Muscle layer of colon (tissue), 2 donors: ENCODE results near the gene TMEM178A.

ENCODE experiments used
- H3K27ac ChIP-seq: one replicate; pipeline ENCODE4 v1.7.0; 2013; ENCODE audit warnings: low read depth, mild to moderate bottlenecking, low read length, moderate library complexity
- H3K27me3 ChIP-seq, 2 donors: one replicate each; pipeline ENCODE4 v1.7.0; 2013; ENCODE audit warnings: low read length in 2 of 2, mild to moderate bottlenecking in 2 of 2; ENCODE audit not compliant: insufficient read depth in 2 of 2, control insufficient read depth in 1 of 2
- H3K36me3 ChIP-seq: one replicate; pipeline ENCODE4 v1.7.0; 2013; ENCODE audit warnings: mild to moderate bottlenecking, low read length; ENCODE audit not compliant: insufficient read depth
- H3K4me1 ChIP-seq: one replicate; pipeline ENCODE4 v1.7.0; 2013; ENCODE audit warnings: mild to moderate bottlenecking, low read length; ENCODE audit not compliant: insufficient read depth
- H3K4me3 ChIP-seq, 2 donors: one replicate each; pipeline ENCODE4 v1.7.0; 2013; ENCODE audit warnings: low read length in 2 of 2, low read depth in 1 of 2, mild to moderate bottlenecking in 1 of 2, moderate library complexity in 1 of 2
- H3K9ac ChIP-seq: one replicate; pipeline ENCODE4 v1.7.0; 2013; ENCODE audit warnings: low read length
- H3K9me3 ChIP-seq: one replicate; pipeline ENCODE4 v1.7.0; 2013; ENCODE audit warnings: mild to moderate bottlenecking, low read length
- donor health status: abdominal sarcoma.
- donor health status: Adenocarcinoma of cecum.

Gene TMEM178A

GRCh38 chr2:39683022-39683699 is 17.4 kb downstream of the TMEM178A start:
- Histone ChIP-seq H3K27ac (no peak overlapping the region), H3K9me3 (no peaks in the 10 kb centered on the region), H3K4me1 (no peaks in the 10 kb centered on the region), H3K9ac (no peak overlapping the region), H3K36me3 (no peaks in the 10 kb centered on the region), H3K27me3 (no peaks in the 10 kb centered on the region), H3K4me3 (no peak overlapping the region)

- Histone ChIP-seq H3K4me3 (no peak overlapping the region), H3K9me3 (no peaks in the 10 kb centered on the region), H3K27me3 (no peaks in the 10 kb centered on the region), H3K4me1 (no peaks in the 10 kb centered on the region), H3K9ac (no peak overlapping the region), H3K27ac (no peak overlapping the region), H3K36me3 (no peaks in the 10 kb centered on the region)
These were observed 18.7 kb downstream of the TMEM178A start for GRCh38 chr2:39684464-39684863.

GRCh38 chr2:39685126-39685525 is 19.4 kb downstream of the TMEM178A start:
- H3K27me3 ChIP-seq: no peaks in the 10 kb centered on the region
- H3K27ac ChIP-seq: no peak overlapping the region
- no peaks in the 10 kb centered on the region for H3K36me3 ChIP-seq
- H3K9me3 ChIP-seq: no peaks in the 10 kb centered on the region
- H3K4me1 ChIP-seq: no peaks in the 10 kb centered on the region
- no peak overlapping the region for H3K9ac ChIP-seq
- H3K4me3 ChIP-seq: no peak overlapping the region

GRCh38 chr2:39686456-39686855 is 20.7 kb downstream of the TMEM178A start:
- Histone ChIP-seq H3K4me1 (no peaks in the 10 kb centered on the region), H3K27ac (no peak overlapping the region), H3K9ac (no peak overlapping the region), H3K4me3 (no peak overlapping the region), H3K36me3 (no peaks in the 10 kb centered on the region), H3K9me3 (no peaks in the 10 kb centered on the region), H3K27me3 (no peaks in the 10 kb centered on the region)

- H3K9me3 ChIP-seq: no peaks in the 10 kb centered on the region
- no peak overlapping the region for H3K4me3 ChIP-seq
- no peaks in the 10 kb centered on the region for H3K27me3 ChIP-seq
- H3K36me3 ChIP-seq: no peaks in the 10 kb centered on the region
- no peak overlapping the region for H3K27ac ChIP-seq
- no peaks in the 10 kb centered on the region for H3K4me1 ChIP-seq
- H3K9ac ChIP-seq: no peak overlapping the region
These were observed 22.5 kb downstream of the TMEM178A start for GRCh38 chr2:39688181-39688580.

GRCh38 chr2:39689272-39689841 is 23.6 kb downstream of the TMEM178A start:
- H3K9ac ChIP-seq: no peak overlapping the region
- H3K27ac ChIP-seq: no peak overlapping the region
- H3K9me3 ChIP-seq: no peaks in the 10 kb centered on the region
- no peaks in the 10 kb centered on the region for H3K4me1 ChIP-seq
- no peak overlapping the region for H3K4me3 ChIP-seq
- H3K36me3 ChIP-seq: no peaks in the 10 kb centered on the region
- H3K27me3 ChIP-seq: no peaks in the 10 kb centered on the region

GRCh38 chr2:39689876-39690275 is 24.2 kb downstream of the TMEM178A start:
- Histone ChIP-seq H3K4me3 (no peak overlapping the region), H3K9ac (no peak overlapping the region), H3K9me3 (no peaks in the 10 kb centered on the region), H3K4me1 (no peaks in the 10 kb centered on the region), H3K36me3 (no peaks in the 10 kb centered on the region), H3K27ac (no peak overlapping the region), H3K27me3 (no peaks in the 10 kb centered on the region)

GRCh38 chr2:39693245-39693644 is 27.5 kb downstream of the TMEM178A start:
- H3K4me3 ChIP-seq: no peak overlapping the region
- no peaks in the 10 kb centered on the region for H3K9me3 ChIP-seq
- peaks cover 19% of the 10 kb centered on the region for H3K4me1 ChIP-seq
- no peak overlapping the region for H3K9ac ChIP-seq
- H3K36me3 ChIP-seq: no peaks in the 10 kb centered on the region
- H3K27ac ChIP-seq: no peak overlapping the region
- no peaks in the 10 kb centered on the region for H3K27me3 ChIP-seq

- Histone ChIP-seq H3K27ac (no peak overlapping the region), H3K9ac (no peak overlapping the region), H3K27me3 (no peaks in the 10 kb centered on the region), H3K9me3 (no peaks in the 10 kb centered on the region), H3K4me1 (peaks cover 19% of the 10 kb centered on the region), H3K4me3 (no peak overlapping the region), H3K36me3 (no peaks in the 10 kb centered on the region)
These were observed 30.4 kb downstream of the TMEM178A start for GRCh38 chr2:39696101-39696553.

- Histone ChIP-seq H3K9me3 (peaks cover 5% of the 10 kb centered on the region), H3K9ac (no peak overlapping the region), H3K36me3 (no peaks in the 10 kb centered on the region), H3K4me1 (peaks cover 19% of the 10 kb centered on the region), H3K27ac (no peak overlapping the region), H3K4me3 (no peak overlapping the region), H3K27me3 (no peaks in the 10 kb centered on the region)
These were observed 31.1 kb downstream of the TMEM178A start for GRCh38 chr2:39696838-39697237.

- Histone ChIP-seq H3K4me3 (no peak overlapping the region), H3K9ac (no peak overlapping the region), H3K27me3 (no peaks in the 10 kb centered on the region), H3K9me3 (peaks cover 10% of the 10 kb centered on the region), H3K27ac (no peak overlapping the region), H3K36me3 (no peaks in the 10 kb centered on the region), H3K4me1 (peaks cover 19% of the 10 kb centered on the region)
These were observed 31.7 kb downstream of the TMEM178A start for GRCh38 chr2:39697454-39697853.

GRCh38 chr2:39701137-39701536 is 35.4 kb downstream of the TMEM178A start:
- no peaks in the 10 kb centered on the region for H3K27me3 ChIP-seq
- H3K4me1 ChIP-seq: peaks cover 16% of the 10 kb centered on the region
- H3K36me3 ChIP-seq: no peaks in the 10 kb centered on the region
- H3K4me3 ChIP-seq: no peak overlapping the region
- H3K27ac ChIP-seq: no peak overlapping the region
- no peak overlapping the region for H3K9ac ChIP-seq
- peaks cover 10% of the 10 kb centered on the region for H3K9me3 ChIP-seq
